GM12872 (cell line): ENCODE measurements around the gene ABCC5.

Experiments used
- CTCF ChIP-seq: IDR thresholded peaks from 3 replicates; pipeline ENCODE4 v1.5.1; 2011; ENCODE audit warnings: low read depth, mild to moderate bottlenecking, low read length, moderate library complexity; ENCODE audit not compliant: insufficient read depth

The ABCC5 gene

GRCh38 chr3:183944775-183945174 lies 72.9 kb downstream of the ABCC5 start:
- TF ChIP-seq CTCF: no peak

- TF ChIP-seq CTCF: no peak
These were observed 73.9 kb downstream of the ABCC5 start for GRCh38 chr3:183943739-183944138.

GRCh38 chr3:183941216-183941615 lies 76.5 kb downstream of the ABCC5 start:
- TF ChIP-seq CTCF: no peak

GRCh38 chr3:183937601-183938286 lies 79.9 kb downstream of the ABCC5 start:
- TF ChIP-seq CTCF: no peak

- TF ChIP-seq CTCF: no peak
These were observed 84.5 kb downstream of the ABCC5 start for GRCh38 chr3:183933160-183933559.

- no peak for TF ChIP-seq CTCF
These were observed 85.8 kb downstream of the ABCC5 start for GRCh38 chr3:183931881-183932280.

- no peak for TF ChIP-seq CTCF
These were observed 87.6 kb downstream of the ABCC5 start for GRCh38 chr3:183930086-183930485.
